IPS-18c (cell line): ENCODE data around the gene TRAPPC6A.
A peak's percentile ranks its signal among the peaks of the same experiment; 100 is the strongest.

ENCODE experiments used
- H3K4me3 ChIP-seq: 2 replicates; pipeline ENCODE4 v1.7.0; 2013; ENCODE audit warnings: low read depth, mild to moderate bottlenecking, low read length, moderate library complexity; ENCODE audit not compliant: insufficient read depth
- H3K9me3 ChIP-seq: one replicate; pipeline ENCODE4 v1.6.1; 2013; ENCODE audit warnings: mild to moderate bottlenecking, low read length, moderate library complexity; ENCODE audit not compliant: control insufficient read depth, insufficient read depth

The TRAPPC6A gene

GRCh38 chr19:45191375-45191774 is 13.3 kb upstream of the TRAPPC6A start:
- no peak overlapping the region for H3K4me3 ChIP-seq
- H3K9me3 ChIP-seq, result no peaks in the 10 kb centered on the region

DNA sequence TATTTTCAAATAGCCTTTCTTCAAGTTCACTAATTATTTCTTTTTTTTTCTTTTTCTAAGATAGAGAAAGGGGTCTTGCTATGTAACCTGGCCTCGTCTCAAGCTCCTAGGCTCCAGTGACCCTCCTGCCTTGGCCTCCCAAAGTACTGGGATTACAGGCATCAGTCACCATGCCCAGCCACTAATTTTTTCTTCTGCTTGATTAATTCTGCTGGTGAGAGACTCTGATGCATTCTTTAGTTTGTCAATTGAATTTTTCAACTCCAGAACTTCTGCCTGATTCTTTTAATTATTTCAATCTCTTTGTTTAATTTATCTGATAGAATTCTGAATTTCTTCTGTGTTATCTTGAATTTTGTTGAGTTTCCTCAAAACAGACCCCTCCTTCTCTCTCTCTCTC is 11.9 kb upstream of the TRAPPC6A start:
- Histone ChIP-seq H3K4me3 (no peak overlapping the region), H3K9me3 (no peaks in the 10 kb centered on the region)

- H3K9me3 ChIP-seq, result no peaks in the 10 kb centered on the region
- H3K4me3 ChIP-seq, result no peak overlapping the region
Observed at GRCh38 chr19:45187421-45188100, 9.5 kb upstream of the TRAPPC6A start.

- no peak overlapping the region for H3K4me3 ChIP-seq
Observed at GRCh38 chr19:45186509-45187334, 8.7 kb upstream of the TRAPPC6A start.

DNA sequence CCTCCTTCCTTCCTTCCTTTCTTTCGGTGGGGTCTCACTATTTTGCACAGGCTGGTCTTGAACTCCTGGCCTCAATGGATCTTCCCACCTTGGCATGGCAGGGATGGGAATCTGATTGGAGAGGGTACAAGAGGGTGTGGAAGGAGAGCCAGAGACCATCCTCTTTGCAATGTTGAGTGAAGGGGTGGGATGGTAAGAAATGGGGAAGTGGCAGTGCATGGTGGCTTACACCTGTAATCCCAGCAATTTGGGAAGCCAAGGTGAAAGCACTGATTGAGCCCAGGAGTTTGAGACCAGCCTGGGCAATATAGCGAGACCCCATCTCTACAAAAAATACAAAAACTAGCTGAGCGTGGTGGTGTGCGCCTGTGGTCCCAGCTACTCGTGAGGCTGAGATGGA is 6.1 kb upstream of the TRAPPC6A start:
- Histone ChIP-seq H3K9me3 (no peaks in the 10 kb centered on the region), H3K4me3 (no peak overlapping the region)

More at GRCh38 chr19:45186509-45187334, 8.7 kb upstream of the TRAPPC6A start:
- no peaks in the 10 kb centered on the region for H3K9me3 ChIP-seq

GRCh38 chr19:45182758-45183157 is 4.7 kb upstream of the TRAPPC6A start:
- Histone ChIP-seq H3K4me3 (no peak overlapping the region), H3K9me3 (no peaks in the 10 kb centered on the region)

DNA sequence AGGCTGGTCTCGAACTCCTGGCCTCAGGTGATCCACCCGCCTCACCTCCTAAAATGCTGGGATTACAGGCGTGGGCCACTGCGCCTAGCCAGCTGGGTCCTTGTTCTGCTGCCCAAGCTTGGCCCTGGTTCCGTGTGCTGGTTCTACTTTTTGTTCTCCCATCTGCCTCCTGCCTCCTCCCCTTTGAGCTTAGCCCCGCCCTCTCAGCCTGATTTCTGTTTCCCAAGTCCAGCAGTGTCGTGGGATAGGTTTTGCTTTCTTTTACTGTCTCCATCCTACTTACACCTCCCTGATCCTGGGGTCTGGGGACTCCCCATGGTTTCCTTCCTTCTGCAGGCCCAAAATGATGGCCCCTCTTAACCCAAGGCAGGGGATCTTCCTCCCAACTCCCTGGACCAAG is 2.9 kb upstream of the TRAPPC6A start:
- Histone ChIP-seq H3K9me3 (peaks cover 2% of the 10 kb centered on the region), H3K4me3 (no peak overlapping the region)

DNA sequence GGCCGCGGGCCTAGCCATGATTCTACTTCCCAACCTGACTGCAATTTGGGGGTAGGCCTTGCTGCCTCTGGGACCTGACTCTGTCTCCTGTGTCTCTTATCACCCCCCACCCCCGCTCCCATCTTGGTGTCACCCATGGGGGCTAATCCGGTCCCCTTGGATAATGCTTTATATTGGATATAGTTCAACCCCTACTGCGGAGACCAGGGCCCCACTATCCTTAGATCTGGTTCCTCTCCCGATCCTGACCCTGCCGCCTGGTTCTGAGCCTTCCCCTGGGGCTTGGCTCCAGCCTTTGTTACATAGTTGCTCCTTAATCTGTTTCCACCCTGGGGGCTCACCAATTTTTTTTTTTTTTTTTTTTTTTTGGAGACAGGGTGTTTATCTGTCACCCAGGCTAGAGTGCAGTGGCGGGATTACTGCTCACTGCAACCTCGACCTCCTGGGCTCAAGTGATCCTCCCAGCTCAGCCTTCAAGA is 1.9 kb upstream of the TRAPPC6A start:
- peak overlapping the region; percentile 73 for H3K4me3 ChIP-seq
- peaks cover 2% of the 10 kb centered on the region for H3K9me3 ChIP-seq

DNA sequence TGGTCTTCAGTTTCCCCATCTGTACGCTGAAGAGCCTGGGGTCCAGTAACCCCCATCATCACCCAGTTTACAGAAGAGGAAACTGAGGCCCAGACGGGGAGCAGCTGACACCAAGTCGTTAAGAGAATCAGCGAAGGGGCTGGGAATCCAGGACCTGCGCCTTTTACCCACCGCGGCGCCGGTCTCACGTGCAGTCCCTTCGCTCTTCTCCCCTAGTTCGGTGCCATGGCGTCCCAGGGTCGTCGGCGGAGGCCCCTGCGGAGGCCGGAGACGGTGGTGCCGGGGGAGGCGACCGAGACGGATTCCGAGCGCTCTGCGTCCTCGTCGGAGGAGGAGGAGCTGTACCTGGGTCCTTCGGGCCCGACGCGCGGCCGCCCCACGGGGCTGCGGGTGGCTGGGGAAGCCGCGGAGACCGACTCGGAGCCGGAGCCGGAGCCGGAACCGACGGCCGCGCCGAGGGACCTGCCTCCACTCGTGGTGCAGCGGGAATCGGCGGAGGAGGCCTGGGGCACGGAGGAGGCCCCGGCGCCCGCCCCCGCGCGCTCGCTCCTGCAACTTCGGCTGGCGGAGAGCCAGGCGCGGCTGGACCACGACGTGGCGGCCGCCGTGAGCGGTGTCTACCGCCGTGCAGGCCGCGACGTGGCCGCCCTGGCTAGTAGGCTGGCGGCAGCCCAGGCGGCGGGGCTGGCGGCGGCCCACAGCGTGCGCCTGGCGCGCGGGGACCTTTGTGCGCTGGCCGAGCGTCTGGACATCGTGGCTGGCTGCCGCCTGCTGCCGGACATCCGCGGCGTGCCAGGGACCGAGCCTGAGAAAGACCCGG is 1.2 kb upstream of the TRAPPC6A start:
- H3K9me3 ChIP-seq, result peaks cover 2% of the 10 kb centered on the region
- H3K4me3 ChIP-seq, result peak overlapping the region; percentile 73

- peaks cover 2% of the 10 kb centered on the region for H3K9me3 ChIP-seq
Observed at GRCh38 chr19:45178262-45179071, 430 bp upstream of the TRAPPC6A start, which contains the start of gene BLOC1S3. Gene BLOC1S3, plus strand, starts transcription at chr19:45178784. Its CDS starts 513 bp downstream, at chr19:45179297.

DNA sequence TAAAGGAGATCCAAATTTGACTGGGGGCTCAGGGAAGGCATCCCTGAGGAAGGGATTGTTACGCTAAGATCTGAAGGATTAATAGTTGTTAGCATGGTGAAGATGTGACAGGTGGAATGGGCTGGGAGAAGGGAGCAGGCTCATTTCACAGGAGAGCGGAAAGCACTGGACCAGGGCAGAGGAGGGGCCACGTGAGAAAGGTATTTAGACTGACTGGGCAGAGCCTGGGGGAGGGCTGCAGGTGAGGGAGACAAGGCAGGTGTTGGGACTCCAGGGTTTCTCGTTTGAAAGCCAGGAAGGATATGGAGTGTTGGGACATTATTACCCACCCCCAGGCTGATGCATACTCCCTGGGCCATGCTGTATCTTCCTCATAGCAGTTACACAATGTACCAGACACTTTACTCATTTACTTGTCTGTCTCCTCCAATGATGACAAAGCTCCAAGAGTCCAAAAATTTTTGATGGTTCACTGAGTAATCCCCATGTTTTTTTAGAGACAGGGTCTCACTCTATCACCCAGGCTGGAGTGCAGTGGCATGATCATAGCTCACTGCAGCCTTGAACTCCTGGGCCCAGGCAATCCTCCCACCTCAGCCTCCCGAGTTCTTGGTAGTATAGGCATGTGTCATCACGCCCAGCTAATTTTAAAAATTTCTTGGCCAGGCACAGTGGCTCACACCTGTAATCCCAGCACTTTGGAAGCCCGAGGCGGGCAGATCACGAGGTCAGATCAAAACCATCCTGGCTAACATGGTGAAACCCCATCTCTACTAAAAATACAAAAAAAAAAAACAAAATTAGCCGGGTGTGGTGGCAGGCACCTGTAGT is 2.3 kb downstream of the TRAPPC6A start:
- Histone ChIP-seq H3K4me3 (no peak overlapping the region), H3K9me3 (peaks cover 2% of the 10 kb centered on the region)

More at GRCh38 chr19:45178262-45179071, 430 bp upstream of the TRAPPC6A start, which contains the start of gene BLOC1S3:
- peak within 1 kb of the TSS; percentile 96 for H3K4me3 ChIP-seq

DNA sequence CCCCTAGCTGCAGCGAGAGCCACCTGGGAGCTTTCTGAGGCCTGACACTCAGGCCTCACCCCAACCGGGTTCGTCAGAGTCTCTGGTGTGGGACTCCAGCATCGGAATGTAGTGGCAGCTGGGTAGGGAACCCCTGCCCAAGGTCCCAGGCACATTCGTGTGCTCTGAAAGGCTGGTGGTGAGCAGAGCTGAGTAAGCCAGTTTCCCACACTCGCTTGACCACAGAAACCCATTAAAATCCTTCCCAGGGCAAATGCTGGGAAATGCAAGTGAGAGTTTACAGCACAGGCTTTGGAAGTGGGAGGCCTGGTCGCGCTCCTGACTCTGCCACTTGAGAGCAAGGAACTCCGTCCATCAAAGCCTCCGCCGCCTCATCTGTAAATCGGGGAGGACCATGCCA is 4.2 kb downstream of the TRAPPC6A start:
- peaks cover 2% of the 10 kb centered on the region for H3K9me3 ChIP-seq
- H3K4me3 ChIP-seq, result no peak overlapping the region

DNA sequence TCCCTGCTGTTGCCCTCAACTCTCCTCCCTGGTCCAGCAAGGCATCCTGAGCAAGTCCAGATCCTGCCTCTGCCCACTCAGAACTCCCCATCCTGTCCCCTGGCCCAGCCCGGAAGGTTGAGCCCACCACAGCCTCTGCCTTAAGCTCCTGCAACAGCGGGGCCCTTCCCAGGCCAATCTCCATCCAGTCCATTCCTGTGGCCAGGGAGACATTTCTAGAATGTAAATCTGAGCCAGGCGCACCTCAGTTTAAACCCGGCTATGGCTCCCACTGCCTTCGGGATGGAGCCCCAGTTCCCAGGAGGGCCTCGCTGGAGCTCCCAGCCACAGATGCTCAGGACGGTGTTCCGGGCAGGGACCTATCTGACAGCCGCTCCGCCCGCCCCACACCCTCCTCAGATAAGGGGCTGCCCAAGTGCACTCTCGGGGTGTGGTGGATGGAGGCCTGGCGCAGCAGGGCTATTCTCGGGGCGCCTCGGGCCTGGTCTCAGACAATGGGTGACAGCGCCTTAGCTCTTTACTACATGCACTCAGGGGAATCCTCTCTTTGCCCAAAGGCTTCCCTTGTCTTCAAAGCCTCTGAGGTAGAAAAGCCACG is 5.3 kb downstream of the TRAPPC6A start:
- H3K4me3 ChIP-seq, result no peak overlapping the region
- H3K9me3 ChIP-seq, result peaks cover 2% of the 10 kb centered on the region

- Histone ChIP-seq H3K4me3 (no peak overlapping the region), H3K9me3 (peaks cover 2% of the 10 kb centered on the region)
Observed at GRCh38 chr19:45172173-45172572, 5.9 kb downstream of the TRAPPC6A start.

DNA sequence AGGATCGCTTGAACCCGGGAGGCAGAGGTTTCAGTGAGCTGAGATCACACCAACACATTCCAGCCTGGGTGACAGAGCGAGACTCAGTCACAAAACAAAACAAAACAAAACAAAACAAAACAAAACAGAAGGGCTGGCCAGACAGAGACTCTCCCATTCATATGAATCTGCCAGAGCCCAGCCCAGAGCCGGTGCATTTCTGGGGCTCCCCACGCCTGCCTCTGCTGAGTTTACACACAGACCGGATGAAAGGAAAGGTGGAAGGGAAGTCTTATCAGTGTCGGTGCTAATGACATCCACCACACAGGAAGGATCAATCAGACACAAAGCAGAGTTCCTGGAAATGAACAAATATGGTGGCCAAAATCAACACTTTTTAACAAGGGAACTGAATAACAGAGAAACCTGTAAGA is 6.8 kb downstream of the TRAPPC6A start:
- Histone ChIP-seq H3K9me3 (no peaks in the 10 kb centered on the region), H3K4me3 (no peak overlapping the region)
